Astrocyte of the spinal cord (primary cell): Measurements from ENCODE around the gene BCL7A.

ENCODE experiments used
- DNase-seq: peaks from one replicate; pipeline ENCODE4 v3.0.0; 2011; ENCODE audit warnings: low read depth, low spot score
- H3K4me3 ChIP-seq: 2 replicates; pipeline ENCODE4 v1.5.1; 2011; ENCODE audit warnings: low read depth, mild to moderate bottlenecking, low read length, moderate library complexity
- CTCF ChIP-seq: IDR thresholded peaks from 2 replicates; pipeline ENCODE4 v1.5.1; 2012; ENCODE audit warnings: low read depth, mild to moderate bottlenecking, low read length, inconsistent platforms
- in situ Hi-C: cut with HindIII; loops from 2 replicates; pipeline ENCODE4 v1.10.0; 2017; ENCODE audit warnings: low sequenced_read_pairs

Gene BCL7A

GRCh38 chr12:122020795-122021192 is 890 bp upstream of the BCL7A start:
- peak overlapping the region; percentile 52 for H3K4me3 ChIP-seq

GRCh38 chr12:122021193-122021821 is 377 bp upstream of the BCL7A start:
- in situ Hi-C loops = no loop called here
- TF ChIP-seq CTCF = no peak
- no peak for DNase-seq
- H3K4me3 ChIP-seq = peak overlapping the region; percentile 52

More at GRCh38 chr12:122020795-122021192, 890 bp upstream of the BCL7A start:
- no peak for DNase-seq
- TF ChIP-seq CTCF = no peak
- in situ Hi-C loops = no loop called here

- DNase-seq = peak; percentile 29
- no peak for TF ChIP-seq CTCF
- peak overlapping the region; percentile 52 for H3K4me3 ChIP-seq
- in situ Hi-C loops = no loop called here
These were observed 982 bp downstream of the BCL7A start for GRCh38 chr12:122022393-122023338.

GRCh38 chr12:122023339-122024131 is 1.9 kb downstream of the BCL7A start:
- in situ Hi-C loops = no loop called here
- TF ChIP-seq CTCF = no peak
- H3K4me3 ChIP-seq = peak overlapping the region; percentile 52
- peak; percentile 65 for DNase-seq

- no peak for TF ChIP-seq CTCF
- DNase-seq = no peak
- no peak overlapping the region for H3K4me3 ChIP-seq
- in situ Hi-C loops = no loop called here
These were observed 2.6 kb downstream of the BCL7A start for GRCh38 chr12:122024132-122024785.
